T-cell (primary cell): Measurements from ENCODE around the gene FAM193B. TPM values are rescaled to one million over a fixed set of nuclear protein-coding genes. Genes with fewer than 3 reads are reported as not detected.

Source experiments
- ATAC-seq, 4 experiments: fragments of 200-7000 bp in 3 of 4; fragments of 150-1000 bp in 1 of 4; cut with Tn5 transposase; replicated peaks in 1 of 4; 1 replicate in 3 of 4; 2 replicates in 1 of 4; pipeline ENCODE4 v1.10.0; 2021; ENCODE audit warnings: moderate library complexity in 3 of 4, mild to moderate bottlenecking in 2 of 4, moderate number of reproducible peaks in 1 of 4
- CTCF ChIA-PET, 2 donors: fragments of 300-600 bp; sonication (Branson Sonifier 250); formaldehyde crosslinking; loops; one replicate each; lab custom pipeline; 2022; ENCODE audit warnings: antibody characterized with exemption in 2 of 2; lab: Charles Lee
- POLR2A ChIA-PET, 2 donors: fragments of 300-600 bp; sonication (Branson Sonifier 250); formaldehyde crosslinking; loops; one replicate each; lab custom pipeline; 2022; ENCODE audit warnings: antibody characterized with exemption in 2 of 2; lab: Charles Lee
- DNase-seq, 35 experiments: peaks; one replicate each; pipeline versions ENCODE4 v3.0.0 to v3.0.0-alpha.2; 2013 to 2023
- H3K27ac ChIP-seq: one replicate; pipeline ENCODE4 v1.5.1; 2013; ENCODE audit warnings: low read length
- H3K27me3 ChIP-seq, 2 experiments: replicated peaks in 1 of 2; 1 replicate in 1 of 2; 2 replicates in 1 of 2; pipeline versions ENCODE4 v1.6.1 to v1.7.0; 2013; ENCODE audit warnings: low read length in 1 of 2, mixed read lengths in 1 of 2; ENCODE audit not compliant: control insufficient read depth in 2 of 2, insufficient read depth in 2 of 2; ENCODE audit errors: extremely low read depth in 1 of 2
- H3K36me3 ChIP-seq, 2 donors: 1 replicate in 1 of 2; 2 replicates in 1 of 2; pipeline versions ENCODE4 v1.6.1 to v1.7.0; 2013; ENCODE audit warnings: low read length in 1 of 2; ENCODE audit not compliant: control insufficient read depth in 2 of 2, insufficient read depth in 1 of 2; ENCODE audit errors: extremely low read depth in 1 of 2
- H3K4me1 ChIP-seq, 2 experiments: 1 replicate in 1 of 2; 2 replicates in 1 of 2; pipeline versions ENCODE4 v1.6.1 to v1.7.0; 2013; ENCODE audit warnings: low read length in 2 of 2, mixed read lengths in 1 of 2; ENCODE audit not compliant: insufficient read depth in 2 of 2, control insufficient read depth in 1 of 2; ENCODE audit errors: extremely low read depth in 1 of 2
- H3K4me3 ChIP-seq, 2 donors: 1 replicate in 1 of 2; 2 replicates in 1 of 2; pipeline versions ENCODE4 v1.5.1 to v1.7.0; 2013; ENCODE audit warnings: mild to moderate bottlenecking in 2 of 2, low read length in 1 of 2, moderate library complexity in 1 of 2; ENCODE audit not compliant: control insufficient read depth in 1 of 2; ENCODE audit errors: extremely low read depth in 1 of 2
- H3K9me3 ChIP-seq: 2 replicates; pipeline ENCODE4 v1.7.0; 2013
- H3K27ac Mint-ChIP-seq, 2 donors: one replicate each; pipeline ENCODE4 v1.8.0; 2020 to 2021; ENCODE audit warnings: mild to moderate bottlenecking in 2 of 2, mixed read lengths in 2 of 2
- H3K27me3 Mint-ChIP-seq, 2 donors: one replicate each; pipeline ENCODE4 v1.8.0; 2021 to 2022; ENCODE audit warnings: mixed read lengths in 2 of 2
- H3K36me3 Mint-ChIP-seq: one replicate; pipeline ENCODE4 v1.8.0; 2021; ENCODE audit warnings: mixed read lengths
- H3K4me1 Mint-ChIP-seq, 3 donors: one replicate each; pipeline ENCODE4 v1.8.0; 2020 to 2022; ENCODE audit warnings: mixed read lengths in 3 of 3, mild to moderate bottlenecking in 1 of 3
- H3K4me3 Mint-ChIP-seq, 3 donors: one replicate each; pipeline ENCODE4 v1.8.0; 2020 to 2022; ENCODE audit warnings: mild to moderate bottlenecking in 3 of 3, mixed read lengths in 3 of 3, moderate library complexity in 3 of 3
- H3K9me3 Mint-ChIP-seq, 3 donors: one replicate each; pipeline ENCODE4 v1.8.0; 2020 to 2022; ENCODE audit warnings: mixed read lengths in 3 of 3
- WGBS: methylation state at CpG from one replicate; pipeline ENCODE4 v1.1.5; 2013; ENCODE audit warnings: missing lambda C conversion rate; ENCODE audit not compliant: insufficient coverage; 5-methylcytosine and 5-hydroxymethylcytosine counted together
- total RNA-seq, 35 experiments: library from RNA in 6 of 35; stranded (reverse) in 6 of 35; fragments of 120-200 nt in 1 of 35; gene quantifications; one replicate each; pipeline versions ENCODE4 v1.2.1 to v1.2.4 and lab custom pipeline; 2013 to 2026

FAM193B gene
- total RNA-seq, 5 donors from 2014 or later (not counting 1 experiment from before 2014, with no cell fraction given), result 162 to 233 (median 217) TPM

DNA sequence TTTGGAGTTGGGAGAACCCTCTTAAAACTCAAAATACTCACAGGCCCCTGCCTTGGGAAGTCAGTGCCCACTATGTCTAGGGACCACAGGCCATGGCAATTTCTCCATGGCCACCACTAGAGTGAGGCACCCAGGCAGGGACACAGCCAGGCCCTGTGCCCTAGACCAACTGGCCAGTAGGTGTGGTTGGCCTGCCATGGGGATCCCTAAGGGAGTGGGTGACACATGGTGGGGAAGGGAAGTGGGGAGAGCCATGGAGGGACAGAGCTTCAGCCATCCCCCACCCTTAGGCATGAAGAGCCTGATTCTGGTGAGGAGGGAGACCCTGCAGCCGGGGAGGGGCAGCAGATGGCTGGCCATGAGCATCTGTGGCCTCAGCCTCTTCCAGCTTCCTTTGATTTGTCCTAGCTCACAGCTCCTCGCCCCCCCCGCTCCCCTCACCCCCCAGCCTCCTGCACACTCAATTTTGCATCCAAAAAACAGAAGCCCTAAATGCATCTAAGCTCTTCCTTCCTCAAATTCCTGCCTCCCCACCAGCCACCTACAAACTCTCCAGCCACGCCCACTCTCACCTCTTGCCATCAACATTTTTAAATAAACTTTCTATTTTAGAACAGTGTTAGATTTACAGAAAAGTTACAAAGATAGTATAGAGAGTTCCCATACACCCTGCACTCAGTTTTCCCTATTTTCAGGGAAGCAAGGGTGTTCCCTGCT, 79.4 kb downstream of the FAM193B start:
- CTCF ChIA-PET, result interaction anchor here in 1 of 2 donors (0.7 kb wide), 1 partner anchor 84 kb away, joined by 3 read pairs; no protein-coding TSS in a partner anchor
- no peak for DNase-seq

GRCh38 chr5:177474002-177474476, 80.3 kb downstream of the FAM193B start:
- Histone ChIP-seq H3K36me3 (peaks cover 0 to 3% of the 10 kb centered on the region in 2 donors), H3K9me3 (no peaks in the 10 kb centered on the region), H3K4me1 (peaks cover 7 to 59% of the 10 kb centered on the region in 2 experiments), H3K27me3 (peaks cover 0 to 29% of the 10 kb centered on the region in 2 experiments), H3K4me3 (no peak overlapping the region), H3K27ac (no peak overlapping the region)
- H3K4me1 Mint-ChIP-seq, result peaks cover 42 to 55% (median 48%) of the 10 kb centered on the region in 3 donors
- no peaks in the 10 kb centered on the region for H3K9me3 Mint-ChIP-seq
- H3K27ac Mint-ChIP-seq, result peak overlapping the region; percentile 39 to 74
- POLR2A ChIA-PET, result no interaction called here
- 86% methylated on average over 7 of the region's 7 CpGs for WGBS
- DNase-seq, result no peak
- CTCF ChIA-PET, result interaction anchor here in 1 of 2 donors (0.7 kb wide), 1 partner anchor 83 kb away, joined by 3 read pairs; no protein-coding TSS in a partner anchor
- H3K27me3 Mint-ChIP-seq, result peaks cover 0 to 5% of the 10 kb centered on the region in 2 donors
- H3K36me3 Mint-ChIP-seq, result no peaks in the 10 kb centered on the region
- no peak for ATAC-seq
- H3K4me3 Mint-ChIP-seq, result peak overlapping the region; percentile 69 to 77 (median 72)

More for the DNA sequence above, 79.4 kb downstream of the FAM193B start:
- peaks cover 0 to 29% of the 10 kb centered on the region in 2 experiments for H3K27me3 ChIP-seq
- Mint-ChIP-seq H3K27ac (peak overlapping the region; percentile 38 to 80), H3K27me3 (peaks cover 0 to 5% of the 10 kb centered on the region in 2 donors), H3K4me1 (peaks cover 51 to 64% (median 55%) of the 10 kb centered on the region in 3 donors), H3K9me3 (no peaks in the 10 kb centered on the region), H3K36me3 (no peaks in the 10 kb centered on the region), H3K4me3 (peak overlapping the region; percentile 69 to 77 (median 72))
- ATAC-seq, result no peak
- H3K4me3 ChIP-seq, result no peak overlapping the region
- no peak overlapping the region for H3K27ac ChIP-seq
- H3K4me1 ChIP-seq, result peaks cover 7 to 59% of the 10 kb centered on the region in 2 experiments
- 35% methylated on average over 2 of the region's 4 CpGs for WGBS
- POLR2A ChIA-PET, result no interaction called here
- H3K36me3 ChIP-seq, result peaks cover 0 to 3% of the 10 kb centered on the region in 2 donors
- H3K9me3 ChIP-seq, result no peaks in the 10 kb centered on the region

- H3K9me3 ChIP-seq, result no peaks in the 10 kb centered on the region
- H3K27me3 ChIP-seq, result peaks cover 0 to 29% of the 10 kb centered on the region in 2 experiments
- 3% methylated on average over 24 of the region's 69 CpGs for WGBS
- Mint-ChIP-seq H3K27ac (peak within 1 kb of the TSS; percentile 39 to 74), H3K27me3 (peaks cover 0 to 5% of the 10 kb centered on the region in 2 donors), H3K4me1 (peaks cover 37 to 49% (median 43%) of the 10 kb centered on the region in 3 donors), H3K4me3 (peak within 1 kb of the TSS; percentile 69 to 77 (median 72)), H3K36me3 (no peaks in the 10 kb centered on the region), H3K9me3 (no peaks in the 10 kb centered on the region)
- ChIA-PET POLR2A (no interaction called here), CTCF (interaction anchor here in 1 of 2 donors (0.8 kb wide), 1 partner anchor 24 kb away, joined by 3 read pairs; the partner anchor contains the start of gene PDLIM7)
- DNase-seq (peak in 2 of 35 experiments; percentile 17 to 38), ATAC-seq (peak; percentile 41 to 56 (median 54))
- peak within 1 kb of the TSS; percentile 52 for H3K27ac ChIP-seq
- H3K4me1 ChIP-seq, result peaks cover 5 to 54% of the 10 kb centered on the region in 2 experiments
- peak within 1 kb of the TSS; percentile 41 for H3K4me3 ChIP-seq
- H3K36me3 ChIP-seq, result peaks cover 0 to 3% of the 10 kb centered on the region in 2 donors
Measured at GRCh38 chr5:177473443-177474001, 80.8 kb downstream of the FAM193B start, which contains the start of gene DBN1. DBN1 (minus strand) TSS chr5:177473634; CDS start chr5:177473521, 113 bp downstream.

GRCh38 chr5:177472460-177473442, 81.6 kb downstream of the FAM193B start:
- DNase-seq (peak in 34 of 35 experiments; percentile 27 to 64 (median 48)), ATAC-seq (peak; percentile 54 to 61 (median 59))
- H3K27ac ChIP-seq, result peak overlapping the region; percentile 52
- Mint-ChIP-seq H3K9me3 (no peaks in the 10 kb centered on the region), H3K27me3 (peaks cover 0 to 5% of the 10 kb centered on the region in 2 donors), H3K4me1 (peaks cover 37 to 43% (median 41%) of the 10 kb centered on the region in 3 donors), H3K4me3 (peak overlapping the region; percentile 69 to 76 (median 69)), H3K27ac (no peak overlapping the region), H3K36me3 (no peaks in the 10 kb centered on the region)
- CTCF ChIA-PET, result interaction anchor here in 1 of 2 donors (0.8 to 0.9 kb wide), 2 partner anchors 25 to 82 kb away, joined by 3 read pairs; partner anchors contain the start of gene PDLIM7
- WGBS, result 1% methylated on average over 85 of the region's 93 CpGs
- POLR2A ChIA-PET, result interaction anchor here in 1 of 2 donors (0.5 kb wide), 1 partner anchor 520 kb away, joined by 5 read pairs; no protein-coding TSS in a partner anchor
- H3K9me3 ChIP-seq, result no peaks in the 10 kb centered on the region
- H3K4me3 ChIP-seq, result peak overlapping the region; percentile 41
- peaks cover 5 to 54% of the 10 kb centered on the region in 2 experiments for H3K4me1 ChIP-seq
- H3K27me3 ChIP-seq, result peaks cover 0 to 29% of the 10 kb centered on the region in 2 experiments
- peaks cover 0 to 3% of the 10 kb centered on the region in 2 donors for H3K36me3 ChIP-seq

- Histone ChIP-seq H3K27me3 (peaks cover 0 to 29% of the 10 kb centered on the region in 2 experiments), H3K9me3 (no peaks in the 10 kb centered on the region), H3K27ac (peak overlapping the region; percentile 52), H3K36me3 (peaks cover 0 to 3% of the 10 kb centered on the region in 2 donors), H3K4me3 (peak overlapping the region in 1 of 2 donors; percentile 39), H3K4me1 (peaks cover 5 to 54% of the 10 kb centered on the region in 2 experiments)
- 76% methylated on average over 5 of the region's 14 CpGs for WGBS
- ChIA-PET POLR2A (interaction anchor here in 1 of 2 donors (0.5 to 0.7 kb wide), 2 partner anchors 81 to 521 kb away, joined by 3 to 5 read pairs; no protein-coding TSS in a partner anchor), CTCF (interaction anchor here in 1 of 2 donors (0.9 to 1.5 kb wide), 3 partner anchors 16 to 81 kb away, joined by 3 to 5 read pairs (median 3); no protein-coding TSS in a partner anchor)
- Mint-ChIP-seq H3K27me3 (peaks cover 0 to 5% of the 10 kb centered on the region in 2 donors), H3K4me1 (peaks cover 37 to 41% (median 40%) of the 10 kb centered on the region in 3 donors), H3K4me3 (peak overlapping the region; percentile 54 to 67 (median 58)), H3K9me3 (no peaks in the 10 kb centered on the region), H3K27ac (peak overlapping the region in 1 of 2 donors; percentile 76), H3K36me3 (no peaks in the 10 kb centered on the region)
- DNase-seq (peak in 24 of 35 experiments; percentile 30 to 67 (median 44)), ATAC-seq (peak; percentile 36 to 54 (median 44))
Measured at GRCh38 chr5:177471610-177472356, 82.6 kb downstream of the FAM193B start.
